HEK293 (cell line): Measurements from ENCODE around the gene SDC3.

Experiments
- CTCF ChIA-PET: fragments of 350-600 bp; formaldehyde crosslinking; extraction: SDS; loops from one replicate; lab custom pipeline; 2021; ENCODE audit warnings: antibody characterized with exemption; lab: Yijun Ruan, JAX
- POLR2A ChIA-PET: fragments of 300-600 bp; formaldehyde crosslinking; extraction: SDS; loops from one replicate; lab custom pipeline; 2020; ENCODE audit warnings: antibody characterized with exemption, inconsistent platforms; lab: Yijun Ruan, JAX
- H3K27ac ChIP-seq: fragments of 200-500 bp; sonication (Bioruptor generic); 2 replicates; pipeline ENCODE4 v1.5.1; 2014; ENCODE audit warnings: low read depth, low read length, control low read depth, inconsistent platforms; ENCODE audit errors: extremely low read depth
- H3K36me3 ChIP-seq, 2 experiments: fragments of 200-500 bp in 1 of 2; sonication (Bioruptor generic) in 1 of 2; 1 replicate in 1 of 2; 2 replicates in 1 of 2; pipeline ENCODE4 v1.5.1; 2014 to 2017; ENCODE audit warnings: inconsistent platforms in 2 of 2, low read length in 2 of 2; ENCODE audit not compliant: control insufficient read depth in 2 of 2, insufficient read depth in 1 of 2
- H3K4me1 ChIP-seq: fragments of 200-500 bp; sonication (Bioruptor generic); 2 replicates; pipeline ENCODE4 v1.5.1; 2014; ENCODE audit warnings: mild to moderate bottlenecking, low read length, inconsistent platforms; ENCODE audit not compliant: control insufficient read depth, insufficient read depth
- H3K4me3 ChIP-seq: 2 replicates; pipeline ENCODE4 v1.5.1; 2011; ENCODE audit warnings: low read depth, mild to moderate bottlenecking, control low read depth, low read length, moderate library complexity
- H3K9me3 ChIP-seq: fragments of 200-500 bp; sonication (Bioruptor generic); 2 replicates; pipeline ENCODE4 v1.5.1; 2014; ENCODE audit warnings: low read depth, low read length, inconsistent platforms; ENCODE audit not compliant: control insufficient read depth, insufficient read depth
- BCL11B ChIP-seq: fragments of 450-650 bp; formaldehyde crosslinking; IDR thresholded peaks from 2 replicates; pipeline ENCODE4 v1.5.1; 2016; ENCODE audit warnings: low read depth, missing biosample characterization, missing genetic modification characterization
- GLI4 ChIP-seq: fragments of 450-650 bp; formaldehyde crosslinking; IDR thresholded peaks from 2 replicates; pipeline ENCODE4 v1.5.1; 2016; ENCODE audit warnings: missing biosample characterization, missing genetic modification characterization
- HOXD13 ChIP-seq: sonication (generic); formaldehyde crosslinking; IDR thresholded peaks from 2 replicates; pipeline ENCODE4 v1.8.0; 2022; ENCODE audit warnings: missing genetic modification reagents, borderline replicate concordance
- KLF9 ChIP-seq: fragments of 450-650 bp; formaldehyde crosslinking; IDR thresholded peaks from 2 replicates; pipeline ENCODE4 v1.5.1; 2016; ENCODE audit warnings: missing biosample characterization, missing genetic modification characterization, low read depth
- OVOL3 ChIP-seq: fragments of 450-650 bp; formaldehyde crosslinking; IDR thresholded peaks from 2 replicates; pipeline ENCODE4 v1.5.1; 2016; ENCODE audit warnings: missing biosample characterization, missing genetic modification characterization
- YY2 ChIP-seq: fragments of 450-650 bp; formaldehyde crosslinking; IDR thresholded peaks from 2 replicates; pipeline ENCODE4 v1.5.1; 2016; ENCODE audit warnings: missing biosample characterization, missing genetic modification characterization
- ZFHX2 ChIP-seq: fragments of 450-650 bp; formaldehyde crosslinking; conservative IDR thresholded peaks from 2 replicates; pipeline ENCODE4 v1.5.1; 2016; ENCODE audit warnings: missing biosample characterization, missing genetic modification characterization
- ZFP37 ChIP-seq: fragments of 450-650 bp; formaldehyde crosslinking; IDR thresholded peaks from 2 replicates; pipeline ENCODE4 v1.5.1; 2016; ENCODE audit warnings: missing biosample characterization, missing genetic modification characterization
- ZNF266 ChIP-seq: fragments of 450-650 bp; formaldehyde crosslinking; IDR thresholded peaks from 2 replicates; pipeline ENCODE4 v1.5.1; 2016; ENCODE audit warnings: missing biosample characterization, missing genetic modification characterization, low read depth
- ZNF311 ChIP-seq: fragments of 450-650 bp; formaldehyde crosslinking; IDR thresholded peaks from 2 replicates; pipeline ENCODE4 v1.5.1; 2017; ENCODE audit warnings: missing biosample characterization, missing genetic modification characterization, borderline replicate concordance
- ZNF501 ChIP-seq: fragments of 450-650 bp; formaldehyde crosslinking; IDR thresholded peaks from 2 replicates; pipeline ENCODE4 v1.5.1; 2016; ENCODE audit warnings: missing biosample characterization, missing genetic modification characterization
- ZNF555 ChIP-seq: fragments of 450-650 bp; formaldehyde crosslinking; conservative IDR thresholded peaks from 2 replicates; pipeline ENCODE4 v1.5.1; 2017; ENCODE audit warnings: missing biosample characterization, mild to moderate bottlenecking, missing genetic modification characterization, inconsistent platforms
- ZNF600 ChIP-seq: fragments of 450-650 bp; formaldehyde crosslinking; IDR thresholded peaks from 2 replicates; pipeline ENCODE4 v1.5.1; 2016; ENCODE audit warnings: missing biosample characterization, missing genetic modification characterization
- ZNF610 ChIP-seq: fragments of 450-650 bp; formaldehyde crosslinking; IDR thresholded peaks from 2 replicates; pipeline ENCODE4 v1.5.1; 2016; ENCODE audit warnings: missing biosample characterization, missing genetic modification characterization, borderline replicate concordance
- ZNF624 ChIP-seq: fragments of 450-650 bp; formaldehyde crosslinking; IDR thresholded peaks from 2 replicates; pipeline ENCODE4 v1.5.1; 2017; ENCODE audit warnings: missing biosample characterization, missing genetic modification characterization
- ZNF791 ChIP-seq: fragments of 450-650 bp; formaldehyde crosslinking; IDR thresholded peaks from 2 replicates; pipeline ENCODE4 v1.5.1; 2016; ENCODE audit warnings: missing biosample characterization, missing genetic modification characterization
- ZNF837 ChIP-seq: fragments of 450-650 bp; formaldehyde crosslinking; IDR thresholded peaks from 2 replicates; pipeline ENCODE4 v1.5.1; 2016; ENCODE audit warnings: missing biosample characterization, missing genetic modification characterization
- TF ChIP-seq, protein P1 (sequence below): fragments of 450-650 bp; formaldehyde crosslinking; IDR thresholded peaks from 2 replicates; pipeline ENCODE4 v1.5.1; 2016; ENCODE audit warnings: missing biosample characterization, missing genetic modification characterization, low read depth
- TF ChIP-seq, protein P2 (sequence below): fragments of 450-650 bp; formaldehyde crosslinking; IDR thresholded peaks from 2 replicates; pipeline ENCODE4 v1.5.1; 2017; ENCODE audit warnings: missing biosample characterization, missing genetic modification characterization
- TF ChIP-seq, protein P3 (sequence below): fragments of 450-650 bp; formaldehyde crosslinking; conservative IDR thresholded peaks from 2 replicates; pipeline ENCODE4 v1.5.1; 2016; ENCODE audit warnings: low read depth, missing biosample characterization, missing genetic modification characterization

SDC3 gene

DNA sequence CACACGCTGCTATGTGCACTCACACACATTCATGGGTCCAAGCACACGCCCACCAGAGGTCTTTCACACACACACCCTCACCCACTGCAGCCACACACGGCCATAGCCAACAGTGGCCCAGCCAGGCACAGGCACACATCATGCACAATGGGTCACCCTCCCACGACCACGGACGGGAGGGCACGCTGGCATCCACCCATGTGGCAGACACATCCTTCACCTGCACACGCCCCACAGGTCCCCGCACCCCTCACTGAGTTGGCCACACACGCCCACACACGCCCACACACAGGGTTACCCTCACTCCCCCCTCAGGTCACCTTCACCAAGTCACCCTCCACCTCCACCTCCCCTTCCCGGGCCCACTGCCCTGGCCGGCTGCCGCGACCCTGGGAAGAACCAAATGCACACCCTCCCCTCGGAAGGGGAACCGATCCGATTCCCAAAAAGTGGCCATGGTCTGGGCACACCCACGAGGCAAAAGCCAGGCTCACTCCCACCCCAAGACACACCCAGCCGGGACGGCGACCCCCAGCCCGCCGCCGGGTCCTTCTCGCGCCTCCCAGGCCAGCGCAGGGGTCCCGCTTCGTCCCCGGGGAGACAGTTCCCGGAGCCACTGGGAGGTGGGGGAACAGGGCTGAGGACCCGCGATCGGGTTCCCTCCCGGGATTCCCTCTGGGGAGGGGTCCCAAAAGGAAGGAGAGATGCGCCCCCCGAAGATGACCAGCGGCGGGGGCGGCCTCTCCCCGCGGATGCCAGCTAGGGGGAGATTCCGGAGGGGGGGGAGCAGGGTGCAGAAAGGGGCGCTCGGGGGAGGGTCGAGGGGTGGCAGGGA, 860 bp downstream of the SDC3 start (continued):
- no peak for TF ChIP-seq HOXD13 (CRISPR knock-in tag)

DNA sequence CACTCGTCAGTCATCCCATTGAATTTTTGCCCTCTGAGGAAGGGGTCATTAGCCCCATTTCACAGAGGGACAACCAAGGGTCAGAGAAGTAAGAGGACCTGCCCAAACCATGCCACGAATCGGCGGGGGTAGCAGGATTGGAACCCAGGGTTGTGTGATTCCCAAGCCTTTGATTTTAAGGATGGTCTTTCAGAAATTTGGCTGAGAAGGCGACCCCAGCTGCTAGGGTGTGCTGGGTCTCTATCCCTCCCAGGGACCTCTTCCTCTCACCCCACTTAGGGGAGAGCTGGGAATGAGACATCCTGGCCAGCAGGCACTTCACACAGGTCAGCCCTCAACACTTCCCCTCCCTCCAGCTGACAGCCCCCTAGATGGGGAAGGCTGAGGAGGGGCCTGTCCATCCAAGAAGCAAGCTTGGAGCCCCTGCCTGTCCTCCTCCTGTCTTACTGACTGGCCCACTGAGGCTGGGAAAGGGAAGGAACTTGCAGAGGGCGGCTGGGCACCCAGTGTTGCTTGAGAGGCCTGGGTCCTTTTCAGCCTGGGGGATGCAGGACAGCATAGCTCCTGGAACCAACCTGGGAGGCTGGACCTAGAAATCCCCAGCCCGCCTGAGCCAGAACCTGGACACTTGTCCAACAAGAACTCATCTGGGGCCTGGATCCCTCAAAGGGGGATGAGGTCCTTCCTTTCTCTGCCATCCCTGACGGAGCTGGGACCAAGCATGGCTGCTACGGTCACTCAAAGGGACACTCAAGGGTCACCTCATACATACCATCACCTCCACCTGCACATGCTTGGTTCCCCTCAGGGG, 1.7 kb downstream of the SDC3 start:
- TF ChIP-seq YY2 (tag by site-specific recombination) (no peak), ZNF501 (tag by site-specific recombination) (no peak), ZNF555 (no peak), ZNF600 (tag by site-specific recombination) (no peak), KLF9 (no peak), ZNF624 (no peak), ZNF311 (tag by site-specific recombination) (no peak), ZFHX2 (tag by site-specific recombination) (no peak), ZFP37 (tag by site-specific recombination) (no peak), OVOL3 (tag by site-specific recombination) (no peak), GLI4 (tag by site-specific recombination) (no peak), ZNF266 (tag by site-specific recombination) (no peak), ZNF791 (tag by site-specific recombination) (no peak), ZNF837 (tag by site-specific recombination) (no peak), ZNF610 (tag by site-specific recombination) (no peak), BCL11B (tag by site-specific recombination) (no peak)
- TF ChIP-seq, protein P1, sequence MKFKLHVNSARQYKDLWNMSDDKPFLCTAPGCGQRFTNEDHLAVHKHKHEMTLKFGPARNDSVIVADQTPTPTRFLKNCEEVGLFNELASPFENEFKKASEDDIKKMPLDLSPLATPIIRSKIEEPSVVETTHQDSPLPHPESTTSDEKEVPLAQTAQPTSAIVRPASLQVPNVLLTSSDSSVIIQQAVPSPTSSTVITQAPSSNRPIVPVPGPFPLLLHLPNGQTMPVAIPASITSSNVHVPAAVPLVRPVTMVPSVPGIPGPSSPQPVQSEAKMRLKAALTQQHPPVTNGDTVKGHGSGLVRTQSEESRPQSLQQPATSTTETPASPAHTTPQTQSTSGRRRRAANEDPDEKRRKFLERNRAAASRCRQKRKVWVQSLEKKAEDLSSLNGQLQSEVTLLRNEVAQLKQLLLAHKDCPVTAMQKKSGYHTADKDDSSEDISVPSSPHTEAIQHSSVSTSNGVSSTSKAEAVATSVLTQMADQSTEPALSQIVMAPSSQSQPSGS (tag by site-specific recombination): no peak
- TF ChIP-seq, protein P2, sequence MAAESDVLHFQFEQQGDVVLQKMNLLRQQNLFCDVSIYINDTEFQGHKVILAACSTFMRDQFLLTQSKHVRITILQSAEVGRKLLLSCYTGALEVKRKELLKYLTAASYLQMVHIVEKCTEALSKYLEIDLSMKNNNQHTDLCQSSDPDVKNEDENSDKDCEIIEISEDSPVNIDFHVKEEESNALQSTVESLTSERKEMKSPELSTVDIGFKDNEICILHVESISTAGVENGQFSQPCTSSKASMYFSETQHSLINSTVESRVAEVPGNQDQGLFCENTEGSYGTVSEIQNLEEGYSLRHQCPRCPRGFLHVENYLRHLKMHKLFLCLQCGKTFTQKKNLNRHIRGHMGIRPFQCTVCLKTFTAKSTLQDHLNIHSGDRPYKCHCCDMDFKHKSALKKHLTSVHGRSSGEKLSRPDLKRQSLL (tag by site-specific recombination): no peak
- TF ChIP-seq, protein P3, sequence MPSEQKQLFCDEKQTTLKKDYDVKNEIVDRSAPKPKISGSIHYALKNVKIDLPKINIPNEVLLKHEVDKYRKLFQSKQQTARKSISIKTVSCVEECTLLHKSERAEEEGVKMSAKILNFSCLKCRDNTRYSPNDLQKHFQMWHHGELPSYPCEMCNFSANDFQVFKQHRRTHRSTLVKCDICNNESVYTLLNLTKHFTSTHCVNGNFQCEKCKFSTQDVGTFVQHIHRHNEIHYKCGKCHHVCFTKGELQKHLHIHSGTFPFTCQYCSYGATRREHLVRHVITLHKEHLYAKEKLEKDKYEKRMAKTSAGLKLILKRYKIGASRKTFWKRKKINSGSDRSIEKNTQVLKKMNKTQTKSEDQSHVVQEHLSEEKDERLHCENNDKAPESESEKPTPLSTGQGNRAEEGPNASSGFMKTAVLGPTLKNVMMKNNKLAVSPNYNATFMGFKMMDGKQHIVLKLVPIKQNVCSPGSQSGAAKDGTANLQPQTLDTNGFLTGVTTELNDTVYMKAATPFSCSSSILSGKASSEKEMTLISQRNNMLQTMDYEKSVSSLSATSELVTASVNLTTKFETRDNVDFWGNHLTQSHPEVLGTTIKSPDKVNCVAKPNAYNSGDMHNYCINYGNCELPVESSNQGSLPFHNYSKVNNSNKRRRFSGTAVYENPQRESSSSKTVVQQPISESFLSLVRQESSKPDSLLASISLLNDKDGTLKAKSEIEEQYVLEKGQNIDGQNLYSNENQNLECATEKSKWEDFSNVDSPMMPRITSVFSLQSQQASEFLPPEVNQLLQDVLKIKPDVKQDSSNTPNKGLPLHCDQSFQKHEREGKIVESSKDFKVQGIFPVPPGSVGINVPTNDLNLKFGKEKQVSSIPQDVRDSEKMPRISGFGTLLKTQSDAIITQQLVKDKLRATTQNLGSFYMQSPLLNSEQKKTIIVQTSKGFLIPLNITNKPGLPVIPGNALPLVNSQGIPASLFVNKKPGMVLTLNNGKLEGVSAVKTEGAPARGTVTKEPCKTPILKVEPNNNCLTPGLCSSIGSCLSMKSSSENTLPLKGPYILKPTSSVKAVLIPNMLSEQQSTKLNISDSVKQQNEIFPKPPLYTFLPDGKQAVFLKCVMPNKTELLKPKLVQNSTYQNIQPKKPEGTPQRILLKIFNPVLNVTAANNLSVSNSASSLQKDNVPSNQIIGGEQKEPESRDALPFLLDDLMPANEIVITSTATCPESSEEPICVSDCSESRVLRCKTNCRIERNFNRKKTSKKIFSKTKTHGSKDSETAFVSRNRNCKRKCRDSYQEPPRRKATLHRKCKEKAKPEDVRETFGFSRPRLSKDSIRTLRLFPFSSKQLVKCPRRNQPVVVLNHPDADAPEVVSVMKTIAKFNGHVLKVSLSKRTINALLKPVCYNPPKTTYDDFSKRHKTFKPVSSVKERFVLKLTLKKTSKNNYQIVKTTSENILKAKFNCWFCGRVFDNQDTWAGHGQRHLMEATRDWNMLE: no peak
- Histone ChIP-seq H3K4me3 (no peak overlapping the region), H3K27ac (no peak overlapping the region), H3K4me1 (peaks cover 8% of the 10 kb centered on the region; the same call in 1 of the 2 replicates), H3K9me3 (no peaks in the 10 kb centered on the region), H3K36me3 (no peaks in the 10 kb centered on the region)
- ChIA-PET CTCF (interaction anchor here (0.8 to 4.8 kb wide), 9 partner anchors 11 to 188 kb away, joined by 3 to 56 read pairs (median 5); no protein-coding TSS in a partner anchor), POLR2A (no interaction called here)
